IMR-90 (cell line): ENCODE measurements around the gene BHLHE23. TPM values are rescaled to one million over a fixed set of nuclear protein-coding genes. Genes with fewer than 3 reads are reported as not detected.

Source experiments
- ATAC-seq: fragments of 200-7000 bp; cut with Tn5 transposase; 2 replicates; pipeline ENCODE4 v1.9.1; 2020; ENCODE audit warnings: low read depth, mild to moderate bottlenecking, moderate library complexity
- BruUV-seq: library from RNA; stranded (reverse); fragments of 400-500 nt; replicated peaks from 2 replicates; lab custom pipeline; 2021; lab: Mats Ljungman, UMichigan
- CTCF ChIA-PET: fragments of 300-600 bp; formaldehyde crosslinking; extraction: SDS; loops from one replicate; lab custom pipeline; 2021; ENCODE audit warnings: antibody characterized with exemption; lab: Yijun Ruan, JAX
- POLR2A ChIA-PET: fragments of 300-600 bp; sonication (Branson Sonifier 250); formaldehyde crosslinking; loops from one replicate; lab custom pipeline; 2022; ENCODE audit warnings: antibody characterized with exemption; ENCODE audit not compliant: unreplicated experiment; lab: Charles Lee
- DNase-seq: peaks from one replicate; pipeline ENCODE4 v3.0.0; 2013
- H2AFZ ChIP-seq: replicated peaks from 2 replicates; pipeline ENCODE3; 2013; ENCODE audit warnings: low read length, mild to moderate bottlenecking; ENCODE audit not compliant: poor library complexity
- H2AK5ac ChIP-seq: 2 replicates; pipeline ENCODE4 v1.6.1; 2013; ENCODE audit warnings: low read depth, low read length, inconsistent platforms
- H2AK9ac ChIP-seq: replicated peaks from 2 replicates; pipeline ENCODE3; 2013; ENCODE audit warnings: mild to moderate bottlenecking, low read depth, low read length, moderate library complexity; ENCODE audit not compliant: poor library complexity
- H2BK120ac ChIP-seq: 2 replicates; pipeline ENCODE4 v1.6.1; 2013; ENCODE audit warnings: low read depth, low read length, inconsistent platforms
- H2BK15ac ChIP-seq: 3 replicates; pipeline ENCODE4 v1.6.1; 2013; ENCODE audit warnings: low read depth, low read length, inconsistent platforms
- H2BK20ac ChIP-seq: 2 replicates; pipeline ENCODE4 v1.6.1; 2013; ENCODE audit warnings: low read depth, mild to moderate bottlenecking, inconsistent platforms, low read length, moderate library complexity
- H2BK5ac ChIP-seq: 2 replicates; pipeline ENCODE4 v1.6.1; 2013; ENCODE audit warnings: mild to moderate bottlenecking, low read depth, low read length, inconsistent platforms; ENCODE audit not compliant: poor library complexity, severe bottlenecking
- H3K14ac ChIP-seq: replicated peaks from 2 replicates; pipeline ENCODE4 v1.6.1; 2013; ENCODE audit warnings: low read depth, low read length, inconsistent platforms
- H3K18ac ChIP-seq: 2 replicates; pipeline ENCODE4 v1.6.1; 2013; ENCODE audit warnings: low read depth, low read length, control low read depth
- H3K23ac ChIP-seq: 2 replicates; pipeline ENCODE4 v1.6.1; 2013; ENCODE audit warnings: low read depth, low read length, inconsistent platforms
- H3K27ac ChIP-seq: 2 replicates; pipeline ENCODE4 v1.5.1; 2013; ENCODE audit warnings: mild to moderate bottlenecking, control low read depth, low read length; ENCODE audit not compliant: insufficient read depth
- H3K27me3 ChIP-seq: 2 replicates; pipeline ENCODE4 v1.6.1; 2013; ENCODE audit warnings: low read length; ENCODE audit not compliant: control insufficient read depth, insufficient read depth
- H3K36me3 ChIP-seq: 2 replicates; pipeline ENCODE4 v1.6.1; 2013; ENCODE audit warnings: low read length, mixed read lengths; ENCODE audit not compliant: control insufficient read depth, insufficient read depth
- H3K4ac ChIP-seq: 2 replicates; pipeline ENCODE4 v1.6.1; 2013; ENCODE audit warnings: low read depth, low read length, inconsistent platforms
- H3K4me1 ChIP-seq: 2 replicates; pipeline ENCODE4 v1.6.1; 2013; ENCODE audit warnings: low read length, mixed read lengths; ENCODE audit not compliant: control insufficient read depth, insufficient read depth
- H3K4me2 ChIP-seq: 2 replicates; pipeline ENCODE4 v1.6.1; 2013; ENCODE audit warnings: low read depth, mild to moderate bottlenecking, control low read depth, low read length, moderate library complexity
- H3K4me3 ChIP-seq: 2 replicates; pipeline ENCODE4 v1.5.1; 2013; ENCODE audit warnings: low read depth, mild to moderate bottlenecking, control low read depth, low read length, moderate library complexity; ENCODE audit not compliant: insufficient read depth
- H3K56ac ChIP-seq: 2 replicates; pipeline ENCODE4 v1.6.1; 2013; ENCODE audit warnings: low read length, inconsistent platforms; ENCODE audit not compliant: insufficient read depth; ENCODE audit errors: extremely low read depth
- H3K79me1 ChIP-seq, 2 experiments: 2 replicates each; pipeline ENCODE4 v1.6.1; 2013; ENCODE audit warnings: low read length in 2 of 2, inconsistent platforms in 1 of 2, low read depth in 1 of 2
- H3K9ac ChIP-seq: 2 replicates; pipeline ENCODE4 v1.6.1; 2013; ENCODE audit warnings: low read depth, low read length, control low read depth
- H3K9me1 ChIP-seq: 2 replicates; pipeline ENCODE4 v1.6.1; 2013; ENCODE audit warnings: low read length, inconsistent platforms; ENCODE audit not compliant: insufficient read depth
- H3K9me3 ChIP-seq: 2 replicates; pipeline ENCODE4 v1.6.1; 2013; ENCODE audit warnings: low read length; ENCODE audit not compliant: control insufficient read depth, insufficient read depth
- H4K20me1 ChIP-seq: 2 replicates; pipeline ENCODE4 v1.6.1; 2013; ENCODE audit warnings: low read length, inconsistent platforms; ENCODE audit not compliant: insufficient read depth
- H4K5ac ChIP-seq: 2 replicates; pipeline ENCODE4 v1.6.1; 2013; ENCODE audit warnings: mild to moderate bottlenecking, low read depth, low read length, control low read depth
- H4K8ac ChIP-seq, 2 experiments: 2 replicates each; pipeline ENCODE4 v1.6.1; 2013; ENCODE audit warnings: low read depth in 2 of 2, low read length in 2 of 2, control low read depth in 1 of 2, inconsistent platforms in 1 of 2
- H4K91ac ChIP-seq: 2 replicates; pipeline ENCODE4 v1.6.1; 2013; ENCODE audit warnings: low read depth, low read length, inconsistent platforms; ENCODE audit not compliant: insufficient read depth
- CEBPB ChIP-seq: IDR thresholded peaks from 2 replicates; pipeline ENCODE4 v1.6.1; 2012; ENCODE audit warnings: low read depth, low read length, improper control_type of control experiment
- CHD1 ChIP-seq: IDR thresholded peaks from 2 replicates; pipeline ENCODE4 v1.6.1; 2012; ENCODE audit warnings: low read depth, low read length, improper control_type of control experiment
- CTCF ChIP-seq: conservative IDR thresholded peaks from 2 replicates; pipeline ENCODE4 v1.5.1; 2012; ENCODE audit warnings: mild to moderate bottlenecking, low read depth, low read length, improper control_type of control experiment
- FOS ChIP-seq: fragments of 150-350 bp; IDR thresholded peaks from 2 replicates; pipeline ENCODE4 v1.6.1; 2016; ENCODE audit warnings: low read depth, low read length
- MAFK ChIP-seq: IDR thresholded peaks from 2 replicates; pipeline ENCODE4 v1.6.1; 2012; ENCODE audit warnings: low read depth, low read length, improper control_type of control experiment
- MAZ ChIP-seq: IDR thresholded peaks from 2 replicates; pipeline ENCODE4 v1.6.1; 2012; ENCODE audit warnings: low read depth, mild to moderate bottlenecking, low read length, improper control_type of control experiment, moderate library complexity, borderline replicate concordance
- MXI1 ChIP-seq: IDR thresholded peaks from 2 replicates; pipeline ENCODE4 v1.6.1; 2012; ENCODE audit warnings: low read depth, mild to moderate bottlenecking, low read length, moderate library complexity, borderline replicate concordance
- POLR2A ChIP-seq: IDR thresholded peaks from 2 replicates; pipeline ENCODE4 v1.6.1; 2012; ENCODE audit warnings: mild to moderate bottlenecking, low read depth, low read length
- RAD21 ChIP-seq: IDR thresholded peaks from 2 replicates; pipeline ENCODE4 v1.6.1; 2012; ENCODE audit warnings: low read length, improper control_type of control experiment
- RCOR1 ChIP-seq: IDR thresholded peaks from 2 replicates; pipeline ENCODE4 v1.6.1; 2012; ENCODE audit warnings: mild to moderate bottlenecking, low read length, improper control_type of control experiment; ENCODE audit not compliant: insufficient replicate concordance
- RFX5 ChIP-seq: IDR thresholded peaks from 2 replicates; pipeline ENCODE4 v1.8.0; 2012; ENCODE audit warnings: low read depth, mild to moderate bottlenecking, low read length, moderate library complexity
- SMC3 ChIP-seq: fragments of 150-350 bp; IDR thresholded peaks from 2 replicates; pipeline ENCODE4 v1.6.1; 2016; ENCODE audit warnings: low read depth, mild to moderate bottlenecking, antibody characterized with exemption, low read length, moderate library complexity
- WGBS, 2 experiments: methylation state at CpG; one replicate each; pipeline versions ENCODE4 v1.1.5 to v1.1.7; 2013; ENCODE audit warnings: missing lambda C conversion rate in 2 of 2; ENCODE audit not compliant: insufficient read length in 1 of 2; ENCODE audit errors: extremely low coverage in 2 of 2; 5-methylcytosine and 5-hydroxymethylcytosine counted together
- dilution Hi-C: fragments of 300-500 bp; cut with HindIII; formaldehyde crosslinking; loops from one replicate; pipeline ENCODE4 v1.14.3; 2018; ENCODE audit warnings: low sequenced_read_pairs; ENCODE audit not compliant: unreplicated experiment
- in situ Hi-C: fragments of 300-500 bp; cut with MboI; formaldehyde crosslinking; loops from 3 replicates; pipeline ENCODE4 v1.14.3; 2019; ENCODE audit warnings: low sequenced_read_pairs, inconsistent platforms, mixed read lengths
- intact Hi-C: fragments of 100-400 bp; cut with micrococcal nuclease; formaldehyde crosslinking; loops from 2 replicates; pipeline ENCODE4 v1.10.0; 2022
- polyA plus RNA-seq, 3 experiments: library from polyadenylated mRNA; depleted of rRNA; stranded (reverse); fragments of >200 nt; gene quantifications; 2 replicates each; pipeline ENCODE4 v1.2.3, GENCODE V29; 2012; ENCODE audit warnings: low replicate concordance in 1 of 3
- total RNA-seq: library from RNA; depleted of rRNA; stranded (reverse); fragments of >200 nt; gene quantifications from 2 replicates; pipeline ENCODE4 v1.2.3, GENCODE V29; 2012
- TF ChIP-seq, protein P1 (sequence below): fragments of 150-350 bp; IDR thresholded peaks from 2 replicates; pipeline ENCODE4 v1.6.1; 2016; ENCODE audit warnings: low read depth, mild to moderate bottlenecking, low read length, moderate library complexity, borderline replicate concordance
- TF ChIP-seq, protein P2 (sequence below): fragments of 150-350 bp; IDR thresholded peaks from 2 replicates; pipeline ENCODE4 v1.6.1; 2017; ENCODE audit warnings: mild to moderate bottlenecking, antibody characterized with exemption, low read length, low read depth

Gene BHLHE23
- total and polyA plus RNA-seq, 2 of the 4 experiments (the other 2 are of a cell fraction) = not detected

- no peak overlapping the region for H3K27ac ChIP-seq
- TF ChIP-seq, protein P1, sequence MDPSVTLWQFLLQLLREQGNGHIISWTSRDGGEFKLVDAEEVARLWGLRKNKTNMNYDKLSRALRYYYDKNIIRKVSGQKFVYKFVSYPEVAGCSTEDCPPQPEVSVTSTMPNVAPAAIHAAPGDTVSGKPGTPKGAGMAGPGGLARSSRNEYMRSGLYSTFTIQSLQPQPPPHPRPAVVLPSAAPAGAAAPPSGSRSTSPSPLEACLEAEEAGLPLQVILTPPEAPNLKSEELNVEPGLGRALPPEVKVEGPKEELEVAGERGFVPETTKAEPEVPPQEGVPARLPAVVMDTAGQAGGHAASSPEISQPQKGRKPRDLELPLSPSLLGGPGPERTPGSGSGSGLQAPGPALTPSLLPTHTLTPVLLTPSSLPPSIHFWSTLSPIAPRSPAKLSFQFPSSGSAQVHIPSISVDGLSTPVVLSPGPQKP = no peak
- TF ChIP-seq MXI1 = no peak
- no peak for TF ChIP-seq MAFK
- TF ChIP-seq CHD1 = no peak
- no peak for TF ChIP-seq RCOR1
- TF ChIP-seq, protein P2, sequence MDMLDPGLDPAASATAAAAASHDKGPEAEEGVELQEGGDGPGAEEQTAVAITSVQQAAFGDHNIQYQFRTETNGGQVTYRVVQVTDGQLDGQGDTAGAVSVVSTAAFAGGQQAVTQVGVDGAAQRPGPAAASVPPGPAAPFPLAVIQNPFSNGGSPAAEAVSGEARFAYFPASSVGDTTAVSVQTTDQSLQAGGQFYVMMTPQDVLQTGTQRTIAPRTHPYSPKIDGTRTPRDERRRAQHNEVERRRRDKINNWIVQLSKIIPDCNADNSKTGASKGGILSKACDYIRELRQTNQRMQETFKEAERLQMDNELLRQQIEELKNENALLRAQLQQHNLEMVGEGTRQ = no peak
- TF ChIP-seq RAD21 = no peak
- no peak for TF ChIP-seq SMC3
- TF ChIP-seq POLR2A = no peak
- no peak for TF ChIP-seq CTCF
- no peak for TF ChIP-seq RFX5
- no peak for TF ChIP-seq FOS
- TF ChIP-seq CEBPB = no peak
- TF ChIP-seq MAZ = no peak
- H4K8ac ChIP-seq = no peak overlapping the region
- H3K56ac ChIP-seq = no peak overlapping the region
- peaks cover 70% of the 10 kb centered on the region for H3K27me3 ChIP-seq
- no peak overlapping the region for H2AK5ac ChIP-seq
- no peak overlapping the region for H4K91ac ChIP-seq
- no peak for DNase-seq
- H4K20me1 ChIP-seq = no peaks in the 10 kb centered on the region
- H3K4ac ChIP-seq = no peak overlapping the region
- H3K36me3 ChIP-seq = no peaks in the 10 kb centered on the region
- H2BK5ac ChIP-seq = no peak overlapping the region
- in situ Hi-C loops = loop anchor here (10.0 to 25.0 kb wide), 2 partner anchors 140 to 327 kb away; no protein-coding TSS in a partner anchor
- no peak overlapping the region for H3K23ac ChIP-seq
- H2BK20ac ChIP-seq = no peak overlapping the region
- H3K4me1 ChIP-seq = no peaks in the 10 kb centered on the region
- H3K9me1 ChIP-seq = no peaks in the 10 kb centered on the region
- H2BK15ac ChIP-seq = no peak overlapping the region
- POLR2A ChIA-PET = no interaction called here
- H4K5ac ChIP-seq = no peak overlapping the region
- dilution Hi-C loops = no loop called here
- no peak overlapping the region for H2BK120ac ChIP-seq
- no peak overlapping the region for H3K14ac ChIP-seq
- no peaks in the 10 kb centered on the region for H3K79me1 ChIP-seq
- peaks cover 13% of the 10 kb centered on the region for H3K9me3 ChIP-seq
- no peak overlapping the region for H2AFZ ChIP-seq
- intact Hi-C loops = no loop called here
- H2AK9ac ChIP-seq = no peak overlapping the region
- H3K4me3 ChIP-seq = no peak overlapping the region
- no peak overlapping the region for H3K4me2 ChIP-seq
- no TSS peak for BruUV-seq
- H3K9ac ChIP-seq = no peak overlapping the region
- CTCF ChIA-PET = interaction anchor here (0.8 kb wide), 1 partner anchor 11 kb away, joined by 3 read pairs; no protein-coding TSS in a partner anchor
- ATAC-seq = peak; percentile 37
- 9% methylated on average over 10 of the region's 11 CpGs; no CpG with 5 or more reads in 1 of the 2 experiments for WGBS, 2 experiments
- H3K18ac ChIP-seq = no peak overlapping the region
Measured at GRCh38 chr20:63014710-63015109, 7.9 kb upstream of the BHLHE23 start.
